ENCODE data around the gene SPTB. TPM values are rescaled to one million over a fixed set of nuclear protein-coding genes. Genes with fewer than 3 reads are reported as not detected.
A peak's percentile ranks its signal among the peaks of the same experiment; 100 is the strongest.

SPTB gene
- total RNA-seq, 1 donor from 2014 or later = 0.08 TPM

GRCh38 chr14:64816221-64816783 lies 63.4 kb downstream of the SPTB start:
- no peak for ATAC-seq

- ATAC-seq = no peak
Observed at GRCh38 chr14:64815257-64815656, 64.5 kb downstream of the SPTB start.

- ATAC-seq = peak; percentile 89
Observed at GRCh38 chr14:64812412-64812811, 67.3 kb downstream of the SPTB start.

- no peak for ATAC-seq
Observed at GRCh38 chr14:64811676-64812075, 68.0 kb downstream of the SPTB start.

- no peak for ATAC-seq
Observed at GRCh38 chr14:64808449-64808848, 71.3 kb downstream of the SPTB start.

- peak; percentile 17 for ATAC-seq
Observed at GRCh38 chr14:64807551-64807950, 72.2 kb downstream of the SPTB start.

- ATAC-seq = no peak
Observed at GRCh38 chr14:64806862-64807495, 72.7 kb downstream of the SPTB start.

GRCh38 chr14:64806202-64806861 lies 73.4 kb downstream of the SPTB start:
- ATAC-seq = peak; percentile 12

- peak; percentile 13 for ATAC-seq
Observed at GRCh38 chr14:64805646-64806045, 74.1 kb downstream of the SPTB start.

- ATAC-seq = no peak
Observed at GRCh38 chr14:64804754-64805260, 74.9 kb downstream of the SPTB start.

- no peak for ATAC-seq
Observed at GRCh38 chr14:64801800-64802199, 77.9 kb downstream of the SPTB start.

- ATAC-seq = no peak
Observed at GRCh38 chr14:64801046-64801445, 78.7 kb downstream of the SPTB start.

- peak; percentile 48 for ATAC-seq
Observed at GRCh38 chr14:64800000-64800399, 79.7 kb downstream of the SPTB start.

- no peak for ATAC-seq
Observed at GRCh38 chr14:64799555-64799954, 80.2 kb downstream of the SPTB start.

- no peak for ATAC-seq
Observed at GRCh38 chr14:64796369-64796768, 83.3 kb downstream of the SPTB start.

- ATAC-seq = no peak
Observed at GRCh38 chr14:64795921-64796320, 83.8 kb downstream of the SPTB start.

GRCh38 chr14:64795211-64795610 lies 84.5 kb downstream of the SPTB start:
- no peak for ATAC-seq

- ATAC-seq = no peak
Observed at GRCh38 chr14:64792871-64793560, 86.7 kb downstream of the SPTB start.

GRCh38 chr14:64792231-64792630 lies 87.5 kb downstream of the SPTB start:
- ATAC-seq = no peak

GRCh38 chr14:64790478-64790877 lies 89.2 kb downstream of the SPTB start:
- no peak for ATAC-seq

GRCh38 chr14:64789696-64790095 lies 90.0 kb downstream of the SPTB start:
- ATAC-seq = no peak

- ATAC-seq = peak; percentile 52
Observed at GRCh38 chr14:64788706-64789105, 91.0 kb downstream of the SPTB start.

GRCh38 chr14:64787619-64788018 lies 92.1 kb downstream of the SPTB start:
- ATAC-seq = no peak

Data from esophagus mucosa (tissue), 1 donor.